HUDEP-2 (cell line): Measurements from ENCODE around the gene HOXD3.

Experiments
- DNase-seq, 76 experiments: peaks; one replicate each; lab custom pipeline; 2025; ENCODE audit not compliant: unreplicated experiment in 76 of 76; lab: John Stamatoyannopoulos, UW

The HOXD3 gene

DNA sequence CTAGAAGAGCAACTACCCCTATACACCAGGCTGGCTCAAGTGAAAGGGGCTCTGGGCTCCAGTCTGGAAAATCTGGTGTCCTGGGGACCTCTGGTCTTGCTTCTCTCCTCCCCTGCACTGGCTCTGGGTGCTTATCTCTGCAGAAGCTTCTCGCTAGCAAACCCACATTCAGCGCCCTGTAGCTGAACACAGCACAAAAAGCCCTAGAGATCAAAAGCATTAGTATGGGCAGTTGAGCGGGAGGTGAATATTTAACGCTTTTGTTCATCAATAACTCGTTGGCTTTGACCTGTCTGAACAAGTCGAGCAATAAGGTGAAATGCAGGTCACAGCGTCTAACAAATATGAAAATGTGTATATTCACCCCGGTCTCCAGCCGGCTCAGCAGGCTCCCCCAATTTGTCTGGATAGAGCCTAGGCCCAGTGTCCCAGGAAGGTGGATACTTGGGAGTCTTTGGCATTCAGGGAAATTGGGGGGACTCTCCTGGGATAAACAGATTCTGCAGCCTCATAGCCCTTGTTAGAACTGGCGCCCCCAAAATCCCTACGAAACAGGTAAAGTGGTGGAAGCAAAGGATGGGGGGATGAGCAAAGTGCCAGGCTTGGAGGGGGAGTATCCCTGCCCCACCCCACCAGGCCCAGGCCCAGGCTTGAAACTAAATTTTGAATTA is 8.2 kb upstream of the HOXD3 start:
- DNase-seq: no peak

GRCh38 chr2:176149481-176149938 is 7.6 kb upstream of the HOXD3 start:
- no peak for DNase-seq

DNA sequence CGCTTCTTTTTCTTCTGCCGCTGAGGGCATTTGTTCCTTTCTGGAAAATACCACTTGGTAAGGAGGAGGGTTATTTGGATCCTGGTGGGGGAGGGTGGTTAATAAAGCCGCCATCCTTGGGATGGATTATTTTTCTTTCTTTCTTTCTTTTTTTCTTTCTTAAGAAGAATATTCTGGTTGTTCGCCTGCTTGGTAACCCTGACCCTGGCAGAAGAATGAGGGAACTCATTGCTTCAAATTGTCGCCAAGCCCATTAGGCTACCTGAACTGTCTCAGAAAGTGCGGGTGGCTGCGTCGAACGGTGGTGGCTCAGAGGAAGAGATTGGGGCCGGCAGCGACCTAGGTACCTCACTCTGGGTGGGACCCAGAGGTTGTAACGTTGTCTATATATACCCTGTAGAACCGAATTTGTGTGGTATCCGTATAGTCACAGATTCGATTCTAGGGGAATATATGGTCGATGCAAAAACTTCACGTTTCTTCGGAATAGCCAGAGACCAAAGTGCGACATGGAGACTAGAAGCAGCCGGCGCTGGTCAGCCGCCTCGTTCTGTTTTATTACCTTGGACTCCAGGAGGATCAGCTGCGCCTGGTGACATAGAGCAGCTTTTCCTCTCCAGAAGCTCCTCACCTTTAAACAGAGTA is 7.0 kb upstream of the HOXD3 start:
- no peak for DNase-seq

GRCh38 chr2:176150584-176151441 is 6.3 kb upstream of the HOXD3 start:
- no peak for DNase-seq

- no peak for DNase-seq
These were observed 5.4 kb upstream of the HOXD3 start, which contains the start of gene HOXD4 for GRCh38 chr2:176151442-176152287. Gene HOXD4, plus strand, starts transcription at chr2:176151550. Its CDS starts 84 bp downstream, at chr2:176151634.

GRCh38 chr2:176152350-176153181 is 4.5 kb upstream of the HOXD3 start:
- DNase-seq: no peak

DNA sequence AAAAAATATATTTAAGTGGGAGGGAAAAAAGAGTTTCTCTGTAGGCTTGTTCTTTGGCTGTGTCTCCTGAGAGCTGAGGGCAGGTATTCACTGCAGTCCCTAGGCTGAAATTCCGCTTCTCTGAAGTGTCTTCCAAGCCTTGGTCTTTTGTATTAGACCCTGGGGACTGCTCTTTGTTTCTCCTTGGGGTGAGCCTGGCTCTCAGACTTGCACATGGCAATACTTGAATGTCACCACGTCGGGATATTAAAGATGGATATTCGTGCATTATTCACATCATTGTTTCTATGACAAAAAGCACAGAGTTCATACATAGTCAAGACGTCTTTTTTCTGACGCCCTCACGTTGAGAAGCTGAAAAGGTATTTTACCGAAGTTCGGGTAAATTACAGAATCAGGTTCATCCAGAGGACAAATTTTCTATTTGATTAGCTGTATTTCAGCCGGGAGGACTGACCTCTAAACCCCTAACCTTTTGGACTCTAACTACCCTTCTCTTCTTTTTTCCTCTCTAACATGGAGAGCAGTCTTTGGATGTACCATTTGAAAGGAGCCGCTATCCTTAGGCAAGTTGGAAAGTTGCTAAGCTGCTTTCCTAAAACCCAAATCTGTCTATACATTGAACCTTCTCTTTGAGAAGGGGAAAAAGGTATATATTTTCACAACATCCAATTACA is 2.4 kb upstream of the HOXD3 start:
- DNase-seq: no peak

- DNase-seq: no peak
These were observed 1.6 kb upstream of the HOXD3 start for GRCh38 chr2:176155356-176156044.

- DNase-seq: no peak
These were observed 753 bp upstream of the HOXD3 start for GRCh38 chr2:176156301-176156806.

DNA sequence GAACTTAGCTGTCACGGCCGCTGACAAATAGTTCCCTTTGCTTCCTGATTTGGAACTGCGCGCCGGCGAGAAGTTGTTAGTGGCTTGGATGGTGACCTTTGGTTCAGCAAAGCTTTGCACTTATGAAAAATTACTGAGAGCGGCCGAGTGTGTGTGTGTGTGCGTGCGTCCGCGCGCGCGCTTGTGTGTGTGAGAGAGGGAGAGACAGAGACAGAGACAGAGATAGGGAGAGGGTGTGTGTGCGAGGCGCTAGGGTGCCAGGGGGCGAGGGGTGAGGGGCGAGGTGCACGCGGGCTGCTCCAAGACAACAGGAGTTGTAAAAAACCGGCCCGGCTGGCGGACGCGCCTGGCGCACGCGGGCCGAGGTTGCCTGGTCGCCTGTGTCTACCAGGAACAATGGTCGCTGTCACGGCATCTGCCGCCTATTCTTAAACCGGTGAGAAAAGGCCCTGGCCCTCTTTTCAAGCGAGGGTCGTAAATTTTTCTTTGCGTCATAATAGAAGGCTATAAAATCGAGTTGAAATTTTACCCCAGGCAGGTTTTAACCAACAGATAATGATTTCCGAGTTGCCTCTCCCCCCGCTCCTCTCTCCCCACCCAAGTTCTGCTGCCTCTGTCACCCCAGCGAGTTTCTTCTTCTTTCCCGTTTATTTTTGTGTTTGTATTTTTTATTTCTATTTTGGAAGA is 535 bp downstream of the HOXD3 start:
- no peak for DNase-seq

DNA sequence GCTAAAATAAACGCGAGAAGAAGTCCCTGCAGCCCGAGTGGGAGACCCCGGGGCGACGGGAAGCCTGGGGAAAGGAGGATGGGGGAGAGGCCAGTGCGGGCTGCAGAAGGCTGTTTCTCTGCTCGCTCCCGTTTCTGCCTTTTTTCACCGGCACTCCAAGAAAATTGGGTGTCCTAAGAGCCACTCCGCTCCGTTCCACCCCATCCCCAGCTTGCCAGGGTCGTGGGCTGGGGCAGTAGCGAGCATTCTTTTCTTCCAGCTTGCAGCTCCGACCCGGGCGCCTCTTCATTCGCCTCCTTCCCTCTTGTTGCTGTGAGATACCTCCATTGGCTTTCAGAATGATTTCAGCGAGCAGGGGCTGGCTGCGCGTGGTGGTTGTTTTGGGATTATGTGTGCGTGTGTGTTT is 1.1 kb downstream of the HOXD3 start:
- DNase-seq: no peak

GRCh38 chr2:176158855-176159662 is 2.0 kb downstream of the HOXD3 start:
- DNase-seq: no peak

DNA sequence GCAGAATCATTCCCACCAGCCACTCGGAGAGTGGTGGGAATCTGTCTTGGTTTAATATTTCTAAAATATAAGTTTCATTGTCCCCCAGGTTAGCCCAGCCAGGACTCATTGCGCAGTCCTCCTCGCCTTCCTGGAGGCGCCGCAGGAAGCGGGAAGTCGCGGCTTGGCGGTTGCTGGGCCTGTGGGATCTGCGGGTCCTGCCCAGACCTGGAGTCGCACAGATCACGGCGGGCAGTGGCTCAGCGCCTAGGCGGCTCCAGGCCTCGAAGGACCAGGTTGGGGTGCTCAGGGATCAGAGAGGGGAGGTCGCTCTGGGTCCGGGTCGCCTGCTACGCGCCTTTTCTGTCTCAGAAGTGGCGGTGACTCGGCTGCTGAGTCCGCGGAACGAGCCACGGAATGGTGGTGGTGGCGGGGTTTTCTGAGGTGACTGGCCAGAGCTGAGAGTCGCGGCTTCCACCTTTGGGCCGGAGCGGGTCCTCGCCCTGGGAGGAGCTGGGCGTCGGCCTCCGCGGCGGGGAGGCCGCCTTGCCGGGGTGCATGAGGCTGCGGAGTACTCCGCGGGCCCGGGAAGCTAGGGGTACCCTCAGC is 2.6 kb downstream of the HOXD3 start:
- DNase-seq: no peak

DNA sequence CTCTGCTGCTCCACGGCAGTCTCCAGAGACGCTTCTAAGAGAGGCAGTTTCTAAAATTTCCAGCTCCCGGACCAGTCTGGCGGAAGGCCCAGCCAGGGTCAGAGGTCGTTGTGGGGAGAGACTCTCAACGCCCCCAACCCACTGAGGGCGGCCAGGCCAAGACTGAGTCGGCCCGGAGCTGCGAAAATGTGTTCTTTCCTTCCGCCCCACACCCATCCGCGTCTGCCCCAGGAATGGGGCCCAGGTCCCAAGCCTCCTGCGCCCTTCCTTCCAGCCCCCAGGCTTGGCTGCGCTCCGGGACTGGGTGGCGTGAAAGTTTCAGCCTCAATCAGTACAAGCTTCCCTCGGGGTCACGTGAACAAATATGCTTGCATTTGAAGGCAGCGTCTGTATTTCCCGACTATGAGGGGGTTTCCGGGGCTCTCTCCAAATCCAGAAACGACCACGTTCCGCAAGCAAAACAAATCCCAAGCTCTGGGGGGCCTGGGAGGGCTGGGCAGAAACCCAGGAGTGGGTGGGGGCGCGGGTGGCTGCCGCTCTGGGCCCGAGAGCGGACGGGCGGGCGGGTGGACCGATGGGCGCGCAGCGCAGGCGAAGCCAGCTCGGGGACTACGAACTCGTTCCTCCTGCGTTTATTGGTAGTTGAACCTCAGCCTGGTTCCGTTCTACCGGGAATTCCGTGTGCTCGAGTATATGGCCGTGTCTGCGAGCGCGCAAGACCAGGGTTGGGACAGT is 3.3 kb downstream of the HOXD3 start:
- DNase-seq: no peak

- no peak for DNase-seq
These were observed 4.1 kb downstream of the HOXD3 start for GRCh38 chr2:176160986-176161824.
